ENCODE data around the gene C19orf44. TPM values are rescaled to one million over a fixed set of nuclear protein-coding genes. Genes with fewer than 3 reads are reported as not detected.

The C19orf44 gene
- total and polyA plus RNA-seq, 2 experiments from 2014 or later = 2.5 to 5.9 TPM

DNA sequence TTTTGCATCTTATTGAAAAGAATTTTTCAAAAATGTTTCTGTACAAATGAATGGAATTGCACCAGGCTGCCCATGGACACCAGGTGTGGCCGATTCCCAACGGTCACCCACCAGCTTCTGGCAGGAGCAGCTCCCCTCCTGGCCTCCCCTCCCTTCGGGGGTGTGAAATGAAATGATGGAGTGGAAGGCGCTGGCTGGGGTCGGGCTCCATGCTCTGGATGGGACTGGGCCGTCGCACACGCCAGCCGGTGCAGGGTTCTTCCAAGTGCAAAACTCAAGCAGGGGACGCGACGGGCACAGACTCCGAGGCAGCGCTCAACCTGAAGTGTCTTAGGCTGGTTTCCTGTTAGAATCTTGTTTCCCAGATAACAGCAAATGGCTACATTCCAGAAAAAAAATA, 21.9 kb downstream of the C19orf44 start:
- Histone ChIP-seq H3F3A (replicated peaks; ENCODE audit: low read depth) (peaks cover 20% of the 10 kb centered on the region), H4K20me1 (replicated peaks; ENCODE audit: insufficient read depth) (peaks cover 12% of the 10 kb centered on the region), H2AFZ (no peak overlapping the region), H3K79me2 (replicated peaks; ENCODE audit: insufficient read depth) (no peaks in the 10 kb centered on the region), H3K9me2 (ENCODE audit: insufficient read depth) (no peaks in the 10 kb centered on the region), H3K27me3 (ENCODE audit: insufficient read depth) (no peaks in the 10 kb centered on the region), H3K4me1 (ENCODE audit: insufficient read depth) (no peaks in the 10 kb centered on the region), H3K4me3 (no peak overlapping the region), H3K4me2 (no peak overlapping the region), H3K27ac (ENCODE audit: low read depth) (peak overlapping the region; percentile 66; the same call in 1 of the 2 replicates), H3K36me3 (ENCODE audit: insufficient read depth) (peaks cover 23% of the 10 kb centered on the region)
- no peaks in the 10 kb centered on the region for H3K4me1 Mint-ChIP-seq
- TF ChIP-seq, protein P1, sequence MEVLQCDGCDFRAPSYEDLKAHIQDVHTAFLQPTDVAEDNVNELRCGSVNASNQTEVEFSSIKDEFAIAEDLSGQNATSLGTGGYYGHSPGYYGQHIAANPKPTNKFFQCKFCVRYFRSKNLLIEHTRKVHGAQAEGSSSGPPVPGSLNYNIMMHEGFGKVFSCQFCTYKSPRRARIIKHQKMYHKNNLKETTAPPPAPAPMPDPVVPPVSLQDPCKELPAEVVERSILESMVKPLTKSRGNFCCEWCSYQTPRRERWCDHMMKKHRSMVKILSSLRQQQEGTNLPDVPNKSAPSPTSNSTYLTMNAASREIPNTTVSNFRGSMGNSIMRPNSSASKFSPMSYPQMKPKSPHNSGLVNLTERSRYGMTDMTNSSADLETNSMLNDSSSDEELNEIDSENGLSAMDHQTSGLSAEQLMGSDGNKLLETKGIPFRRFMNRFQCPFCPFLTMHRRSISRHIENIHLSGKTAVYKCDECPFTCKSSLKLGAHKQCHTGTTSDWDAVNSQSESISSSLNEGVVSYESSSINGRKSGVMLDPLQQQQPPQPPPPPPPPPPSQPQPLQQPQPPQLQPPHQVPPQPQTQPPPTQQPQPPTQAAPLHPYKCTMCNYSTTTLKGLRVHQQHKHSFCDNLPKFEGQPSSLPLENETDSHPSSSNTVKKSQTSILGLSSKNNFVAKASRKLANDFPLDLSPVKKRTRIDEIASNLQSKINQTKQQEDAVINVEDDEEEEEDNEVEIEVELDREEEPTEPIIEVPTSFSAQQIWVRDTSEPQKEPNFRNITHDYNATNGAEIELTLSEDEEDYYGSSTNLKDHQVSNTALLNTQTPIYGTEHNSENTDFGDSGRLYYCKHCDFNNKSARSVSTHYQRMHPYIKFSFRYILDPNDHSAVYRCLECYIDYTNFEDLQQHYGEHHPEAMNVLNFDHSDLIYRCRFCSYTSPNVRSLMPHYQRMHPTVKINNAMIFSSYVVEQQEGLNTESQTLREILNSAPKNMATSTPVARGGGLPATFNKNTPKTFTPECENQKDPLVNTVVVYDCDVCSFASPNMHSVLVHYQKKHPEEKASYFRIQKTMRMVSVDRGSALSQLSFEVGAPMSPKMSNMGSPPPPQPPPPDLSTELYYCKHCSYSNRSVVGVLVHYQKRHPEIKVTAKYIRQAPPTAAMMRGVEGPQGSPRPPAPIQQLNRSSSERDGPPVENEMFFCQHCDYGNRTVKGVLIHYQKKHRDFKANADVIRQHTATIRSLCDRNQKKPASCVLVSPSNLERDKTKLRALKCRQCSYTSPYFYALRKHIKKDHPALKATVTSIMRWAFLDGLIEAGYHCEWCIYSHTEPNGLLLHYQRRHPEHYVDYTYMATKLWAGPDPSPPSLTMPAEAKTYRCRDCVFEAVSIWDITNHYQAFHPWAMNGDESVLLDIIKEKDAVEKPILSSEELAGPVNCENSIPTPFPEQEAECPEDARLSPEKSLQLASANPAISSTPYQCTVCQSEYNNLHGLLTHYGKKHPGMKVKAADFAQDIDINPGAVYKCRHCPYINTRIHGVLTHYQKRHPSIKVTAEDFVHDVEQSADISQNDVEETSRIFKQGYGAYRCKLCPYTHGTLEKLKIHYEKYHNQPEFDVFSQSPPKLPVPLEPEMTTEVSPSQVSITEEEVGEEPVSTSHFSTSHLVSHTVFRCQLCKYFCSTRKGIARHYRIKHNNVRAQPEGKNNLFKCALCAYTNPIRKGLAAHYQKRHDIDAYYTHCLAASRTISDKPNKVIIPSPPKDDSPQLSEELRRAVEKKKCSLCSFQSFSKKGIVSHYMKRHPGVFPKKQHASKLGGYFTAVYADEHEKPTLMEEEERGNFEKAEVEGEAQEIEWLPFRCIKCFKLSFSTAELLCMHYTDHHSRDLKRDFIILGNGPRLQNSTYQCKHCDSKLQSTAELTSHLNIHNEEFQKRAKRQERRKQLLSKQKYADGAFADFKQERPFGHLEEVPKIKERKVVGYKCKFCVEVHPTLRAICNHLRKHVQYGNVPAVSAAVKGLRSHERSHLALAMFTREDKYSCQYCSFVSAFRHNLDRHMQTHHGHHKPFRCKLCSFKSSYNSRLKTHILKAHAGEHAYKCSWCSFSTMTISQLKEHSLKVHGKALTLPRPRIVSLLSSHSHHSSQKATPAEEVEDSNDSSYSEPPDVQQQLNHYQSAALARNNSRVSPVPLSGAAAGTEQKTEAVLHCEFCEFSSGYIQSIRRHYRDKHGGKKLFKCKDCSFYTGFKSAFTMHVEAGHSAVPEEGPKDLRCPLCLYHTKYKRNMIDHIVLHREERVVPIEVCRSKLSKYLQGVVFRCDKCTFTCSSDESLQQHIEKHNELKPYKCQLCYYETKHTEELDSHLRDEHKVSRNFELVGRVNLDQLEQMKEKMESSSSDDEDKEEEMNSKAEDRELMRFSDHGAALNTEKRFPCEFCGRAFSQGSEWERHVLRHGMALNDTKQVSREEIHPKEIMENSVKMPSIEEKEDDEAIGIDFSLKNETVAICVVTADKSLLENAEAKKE (CRISPR knock-in tag; IDR thresholded peaks at IDR 0.05) = no peak
- no peak for TF ChIP-seq NANOG (IDR thresholded peaks at IDR 0.05; ENCODE audit: borderline replicate concordance)
- TF ChIP-seq, protein P2, sequence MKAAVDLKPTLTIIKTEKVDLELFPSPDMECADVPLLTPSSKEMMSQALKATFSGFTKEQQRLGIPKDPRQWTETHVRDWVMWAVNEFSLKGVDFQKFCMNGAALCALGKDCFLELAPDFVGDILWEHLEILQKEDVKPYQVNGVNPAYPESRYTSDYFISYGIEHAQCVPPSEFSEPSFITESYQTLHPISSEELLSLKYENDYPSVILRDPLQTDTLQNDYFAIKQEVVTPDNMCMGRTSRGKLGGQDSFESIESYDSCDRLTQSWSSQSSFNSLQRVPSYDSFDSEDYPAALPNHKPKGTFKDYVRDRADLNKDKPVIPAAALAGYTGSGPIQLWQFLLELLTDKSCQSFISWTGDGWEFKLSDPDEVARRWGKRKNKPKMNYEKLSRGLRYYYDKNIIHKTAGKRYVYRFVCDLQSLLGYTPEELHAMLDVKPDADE (IDR thresholded peaks at IDR 0.05) = no peak
- TF ChIP-seq, protein P3, sequence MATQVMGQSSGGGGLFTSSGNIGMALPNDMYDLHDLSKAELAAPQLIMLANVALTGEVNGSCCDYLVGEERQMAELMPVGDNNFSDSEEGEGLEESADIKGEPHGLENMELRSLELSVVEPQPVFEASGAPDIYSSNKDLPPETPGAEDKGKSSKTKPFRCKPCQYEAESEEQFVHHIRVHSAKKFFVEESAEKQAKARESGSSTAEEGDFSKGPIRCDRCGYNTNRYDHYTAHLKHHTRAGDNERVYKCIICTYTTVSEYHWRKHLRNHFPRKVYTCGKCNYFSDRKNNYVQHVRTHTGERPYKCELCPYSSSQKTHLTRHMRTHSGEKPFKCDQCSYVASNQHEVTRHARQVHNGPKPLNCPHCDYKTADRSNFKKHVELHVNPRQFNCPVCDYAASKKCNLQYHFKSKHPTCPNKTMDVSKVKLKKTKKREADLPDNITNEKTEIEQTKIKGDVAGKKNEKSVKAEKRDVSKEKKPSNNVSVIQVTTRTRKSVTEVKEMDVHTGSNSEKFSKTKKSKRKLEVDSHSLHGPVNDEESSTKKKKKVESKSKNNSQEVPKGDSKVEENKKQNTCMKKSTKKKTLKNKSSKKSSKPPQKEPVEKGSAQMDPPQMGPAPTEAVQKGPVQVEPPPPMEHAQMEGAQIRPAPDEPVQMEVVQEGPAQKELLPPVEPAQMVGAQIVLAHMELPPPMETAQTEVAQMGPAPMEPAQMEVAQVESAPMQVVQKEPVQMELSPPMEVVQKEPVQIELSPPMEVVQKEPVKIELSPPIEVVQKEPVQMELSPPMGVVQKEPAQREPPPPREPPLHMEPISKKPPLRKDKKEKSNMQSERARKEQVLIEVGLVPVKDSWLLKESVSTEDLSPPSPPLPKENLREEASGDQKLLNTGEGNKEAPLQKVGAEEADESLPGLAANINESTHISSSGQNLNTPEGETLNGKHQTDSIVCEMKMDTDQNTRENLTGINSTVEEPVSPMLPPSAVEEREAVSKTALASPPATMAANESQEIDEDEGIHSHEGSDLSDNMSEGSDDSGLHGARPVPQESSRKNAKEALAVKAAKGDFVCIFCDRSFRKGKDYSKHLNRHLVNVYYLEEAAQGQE (IDR thresholded peaks at IDR 0.05; ENCODE audit: unreplicated experiment) = no peak
- TF ChIP-seq EZH2phosphoT487 (IDR thresholded peaks at IDR 0.05; ENCODE audit: unreplicated experiment) = no peak
- no peak for TF ChIP-seq POLR2AphosphoS5 (IDR thresholded peaks at IDR 0.05; ENCODE audit: low read depth)
- TF ChIP-seq ZNF114 (CRISPR knock-in tag; IDR thresholded peaks at IDR 0.05) = no peak
- TF ChIP-seq JUNB (IDR thresholded peaks at IDR 0.05; ENCODE audit: unreplicated experiment) = no peak
- no peak for TF ChIP-seq EZH2 (IDR thresholded peaks at IDR 0.05; ENCODE audit: low read depth, unreplicated experiment)
- no peak for TF ChIP-seq ZNF331 (CRISPR knock-in tag; IDR thresholded peaks at IDR 0.05; ENCODE audit: low read depth)
- no peak for TF ChIP-seq STAT1 (IDR thresholded peaks at IDR 0.05; ENCODE audit: unreplicated experiment)
- no peak for TF ChIP-seq CREB1 (CRISPR knock-in tag; IDR thresholded peaks at IDR 0.05; ENCODE audit: low read depth)
- TF ChIP-seq, protein P4, sequence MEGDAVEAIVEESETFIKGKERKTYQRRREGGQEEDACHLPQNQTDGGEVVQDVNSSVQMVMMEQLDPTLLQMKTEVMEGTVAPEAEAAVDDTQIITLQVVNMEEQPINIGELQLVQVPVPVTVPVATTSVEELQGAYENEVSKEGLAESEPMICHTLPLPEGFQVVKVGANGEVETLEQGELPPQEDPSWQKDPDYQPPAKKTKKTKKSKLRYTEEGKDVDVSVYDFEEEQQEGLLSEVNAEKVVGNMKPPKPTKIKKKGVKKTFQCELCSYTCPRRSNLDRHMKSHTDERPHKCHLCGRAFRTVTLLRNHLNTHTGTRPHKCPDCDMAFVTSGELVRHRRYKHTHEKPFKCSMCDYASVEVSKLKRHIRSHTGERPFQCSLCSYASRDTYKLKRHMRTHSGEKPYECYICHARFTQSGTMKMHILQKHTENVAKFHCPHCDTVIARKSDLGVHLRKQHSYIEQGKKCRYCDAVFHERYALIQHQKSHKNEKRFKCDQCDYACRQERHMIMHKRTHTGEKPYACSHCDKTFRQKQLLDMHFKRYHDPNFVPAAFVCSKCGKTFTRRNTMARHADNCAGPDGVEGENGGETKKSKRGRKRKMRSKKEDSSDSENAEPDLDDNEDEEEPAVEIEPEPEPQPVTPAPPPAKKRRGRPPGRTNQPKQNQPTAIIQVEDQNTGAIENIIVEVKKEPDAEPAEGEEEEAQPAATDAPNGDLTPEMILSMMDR (conservative IDR thresholded peaks at IDR 0.05; ENCODE audit: low read depth in 2 of 2) = no peak
- H3K4me3 Mint-ChIP-seq = no peak overlapping the region
- H3K36me3 Mint-ChIP-seq (ENCODE audit: low read depth) = peaks cover 58% of the 10 kb centered on the region
- no peak for DNase-seq (ENCODE audit: low spot score)
- no peak for ATAC-seq
- H3K27me3 Mint-ChIP-seq (ENCODE audit: insufficient read depth, low read depth, poor library complexity) = peaks cover 11% of the 10 kb centered on the region
- H3K9me3 Mint-ChIP-seq = no peaks in the 10 kb centered on the region; the same call in 2 of the 3 replicates
- H3K27ac Mint-ChIP-seq = no peak overlapping the region
